SK-N-SH (cell line): ENCODE data around the gene PTPN13. TPM values are rescaled to one million over a fixed set of nuclear protein-coding genes. Genes with fewer than 3 reads are reported as not detected.

ENCODE experiments used
- CTCF ChIA-PET: fragments of 300-600, 350-600 bp; formaldehyde crosslinking; extraction: SDS; loops from one replicate; lab custom pipeline; 2021; lab: Yijun Ruan, JAX
- POLR2A ChIA-PET: fragments of 350-600 bp; sonication (Branson Sonifier 250); formaldehyde crosslinking; extraction: SDS; loops from one replicate; lab custom pipeline; 2020; ENCODE audit warnings: antibody characterized with exemption, inconsistent platforms; lab: Yijun Ruan, JAX
- DNase-seq: peaks from one replicate; pipeline ENCODE4 v3.0.0; 2012
- H2AFZ ChIP-seq: fragments of 200-600 bp; sonication (generic); 2 replicates; pipeline ENCODE4 v1.8.1; 2016; ENCODE audit warnings: antibody characterized with exemption, mild to moderate bottlenecking, low read depth
- H3F3A ChIP-seq: fragments of 200-600 bp; sonication (generic); replicated peaks from 2 replicates; pipeline ENCODE3; 2016; ENCODE audit warnings: antibody characterized with exemption, mild to moderate bottlenecking; ENCODE audit not compliant: insufficient read depth
- H3K27ac ChIP-seq, 2 experiments: fragments of 200-500 bp in 1 of 2; fragments of 200-600 bp in 1 of 2; sonication (Bioruptor generic) in 1 of 2; sonication (generic), shearing (Covaris generic) in 1 of 2; 2 replicates each; pipeline versions ENCODE4 v1.5.1 to v1.6.1; 2014 to 2016; ENCODE audit warnings: low read depth in 2 of 2, inconsistent platforms in 1 of 2, low read length in 1 of 2, mild to moderate bottlenecking in 1 of 2, mixed read lengths in 1 of 2
- H3K27me3 ChIP-seq: fragments of 200-600 bp; sonication (generic), shearing (Covaris generic); 2 replicates; pipeline ENCODE4 v1.6.1; 2016; ENCODE audit warnings: mixed run types; ENCODE audit not compliant: insufficient read depth
- H3K36me3 ChIP-seq, 2 experiments: fragments of 200-500 bp in 1 of 2; fragments of 200-600 bp in 1 of 2; sonication (Bioruptor generic) in 1 of 2; sonication (generic) in 1 of 2; replicated peaks in 1 of 2; 2 replicates each; pipeline versions ENCODE3 to v1.5.1; 2014 to 2016; ENCODE audit warnings: low read length in 1 of 2, mild to moderate bottlenecking in 1 of 2; ENCODE audit not compliant: insufficient read depth in 2 of 2, control insufficient read depth in 1 of 2
- H3K4me1 ChIP-seq, 2 experiments: fragments of 200-500 bp in 1 of 2; fragments of 200-600 bp in 1 of 2; sonication (Bioruptor generic) in 1 of 2; sonication (generic), shearing (Covaris generic) in 1 of 2; 2 replicates each; pipeline versions ENCODE4 v1.5.1 to v1.6.1; 2014 to 2016; ENCODE audit warnings: low read depth in 1 of 2, low read length in 1 of 2, mixed run types in 1 of 2; ENCODE audit not compliant: insufficient read depth in 2 of 2, control insufficient read depth in 1 of 2
- H3K4me2 ChIP-seq: fragments of 200-600 bp; sonication (generic), shearing (Covaris generic); 2 replicates; pipeline ENCODE4 v1.6.1; 2017; ENCODE audit warnings: mixed run types
- H3K4me3 ChIP-seq, 2 experiments: fragments of 200-500 bp in 1 of 2; fragments of 200-600 bp in 1 of 2; sonication (Bioruptor generic) in 1 of 2; sonication (generic), shearing (Covaris generic) in 1 of 2; 2 replicates each; pipeline versions ENCODE4 v1.5.1 to v1.8.1; 2014 to 2016; ENCODE audit warnings: low read depth in 2 of 2, inconsistent platforms in 1 of 2, low read length in 1 of 2, mild to moderate bottlenecking in 1 of 2, mixed read lengths in 1 of 2, moderate library complexity in 1 of 2
- H3K79me2 ChIP-seq: fragments of 200-600 bp; sonication (generic); 2 replicates; pipeline ENCODE4 v1.8.1; 2017; ENCODE audit warnings: mild to moderate bottlenecking; ENCODE audit not compliant: insufficient read depth
- H3K9ac ChIP-seq: fragments of 200-600 bp; sonication (generic); 2 replicates; pipeline ENCODE4 v1.6.1; 2017; ENCODE audit warnings: mixed run types
- H3K9me2 ChIP-seq: fragments of 200-600 bp; sonication (generic); 2 replicates; pipeline ENCODE4 v1.6.1; 2017; ENCODE audit warnings: mixed run types
- H3K9me3 ChIP-seq: fragments of 200-600 bp; sonication (generic); 2 replicates; pipeline ENCODE4 v1.6.1; 2017; ENCODE audit warnings: mixed run types, mild to moderate bottlenecking, moderate library complexity
- H4K20me1 ChIP-seq: fragments of 200-600 bp; sonication (generic); 2 replicates; pipeline ENCODE4 v1.6.1; 2017; ENCODE audit warnings: mild to moderate bottlenecking, mixed run types; ENCODE audit not compliant: insufficient read depth
- ELF1 ChIP-seq: IDR thresholded peaks from 2 replicates; pipeline ENCODE4 v1.4.0; 2012
- EP300 ChIP-seq, 2 experiments: IDR thresholded peaks; 2 replicates each; pipeline versions ENCODE4 v1.4.0 to v1.6.1; 2012; ENCODE audit warnings: borderline replicate concordance in 1 of 2, low read depth in 1 of 2, low read length in 1 of 2
- FOXJ3 ChIP-seq: sonication (generic); formaldehyde crosslinking; IDR thresholded peaks from 2 replicates; pipeline ENCODE4 v1.5.1; 2020; ENCODE audit warnings: mild to moderate bottlenecking, missing genetic modification reagents
- FOXM1 ChIP-seq: IDR thresholded peaks from 2 replicates; pipeline ENCODE4 v1.4.0; 2012; ENCODE audit warnings: low read depth, mild to moderate bottlenecking
- GATA2 ChIP-seq: sonication (generic); formaldehyde crosslinking; IDR thresholded peaks from 2 replicates; pipeline ENCODE4 v1.5.0; 2020; ENCODE audit warnings: mild to moderate bottlenecking, missing genetic modification reagents
- MXI1 ChIP-seq: IDR thresholded peaks from 2 replicates; pipeline ENCODE4 v1.6.1; 2012; ENCODE audit warnings: mild to moderate bottlenecking, low read depth, low read length, improper control_type of control experiment
- NFIC ChIP-seq: IDR thresholded peaks from 2 replicates; pipeline ENCODE4 v1.4.0; 2012; ENCODE audit warnings: borderline replicate concordance
- NRF1 ChIP-seq: IDR thresholded peaks from 2 replicates; pipeline ENCODE4 v1.6.1; 2012; ENCODE audit warnings: low read depth, mild to moderate bottlenecking, low read length
- RCOR1 ChIP-seq: fragments of 150-350 bp; IDR thresholded peaks from 2 replicates; pipeline ENCODE4 v1.6.1; 2017; ENCODE audit warnings: antibody characterized with exemption, low read length
- REST ChIP-seq: IDR thresholded peaks from 2 replicates; pipeline ENCODE4 v1.6.1; 2012; ENCODE audit warnings: mild to moderate bottlenecking, low read depth, low read length, moderate library complexity
- RFX5 ChIP-seq: IDR thresholded peaks from 2 replicates; pipeline ENCODE4 v1.6.1; 2012; ENCODE audit warnings: mild to moderate bottlenecking, improper control_type of control experiment, low read length
- RXRA ChIP-seq: IDR thresholded peaks from 2 replicates; pipeline ENCODE4 v1.4.0; 2012; ENCODE audit warnings: low read depth, mild to moderate bottlenecking, borderline replicate concordance
- SIN3A ChIP-seq: IDR thresholded peaks from 2 replicates; pipeline ENCODE4 v1.6.1; 2012; ENCODE audit warnings: low read depth, mild to moderate bottlenecking, low read length, moderate library complexity, borderline replicate concordance
- TAF1 ChIP-seq: IDR thresholded peaks from 2 replicates; pipeline ENCODE4 v1.6.1; 2012; ENCODE audit warnings: low read depth, mild to moderate bottlenecking, low read length, moderate library complexity, borderline replicate concordance
- TEAD4 ChIP-seq: IDR thresholded peaks from 2 replicates; pipeline ENCODE4 v1.4.0; 2012; ENCODE audit warnings: mild to moderate bottlenecking, borderline replicate concordance; ENCODE audit not compliant: insufficient read depth
- WGBS: methylation state at CpG from one replicate; pipeline ENCODE4 v1.1.6; 2017; ENCODE audit warnings: low lambda C conversion rate; 5-methylcytosine and 5-hydroxymethylcytosine counted together
- polyA plus RNA-seq, 3 experiments: library from polyadenylated mRNA; depleted of rRNA; stranded (reverse); fragments of >200 nt; gene quantifications; 2 replicates each; pipeline ENCODE4 v1.2.3, GENCODE V29; 2012
- TF ChIP-seq, protein P1 (sequence below): IDR thresholded peaks from 2 replicates; pipeline ENCODE4 v1.4.0; 2012; ENCODE audit warnings: low read depth
- TF ChIP-seq, protein P2 (sequence below): IDR thresholded peaks from 2 replicates; pipeline ENCODE4; 2012
- TF ChIP-seq, protein P3 (sequence below): fragments of 200-600 bp; sonication (generic); IDR thresholded peaks from 2 replicates; pipeline ENCODE4 v1.6.1; 2017; ENCODE audit warnings: antibody characterized with exemption, mild to moderate bottlenecking, moderate library complexity

PTPN13 gene
- polyA plus RNA-seq, 1 of the 3 experiments (the other 2 are of a cell fraction): 5.5 TPM

- H3K36me3 ChIP-seq: peaks cover 8 to 28% of the 10 kb centered on the region in 2 experiments
- no peak overlapping the region for H3K4me2 ChIP-seq
- ChIA-PET CTCF (no interaction called here), POLR2A (no interaction called here)
- no peaks in the 10 kb centered on the region for H3K27me3 ChIP-seq
- no peak for TF ChIP-seq RFX5
- no peaks in the 10 kb centered on the region for H3K79me2 ChIP-seq
- no peak overlapping the region for H3K27ac ChIP-seq
- no peak overlapping the region for H2AFZ ChIP-seq
- H4K20me1 ChIP-seq: no peaks in the 10 kb centered on the region
- H3K9me2 ChIP-seq: no peaks in the 10 kb centered on the region
- H3K9ac ChIP-seq: no peak overlapping the region
- H3F3A ChIP-seq: no peaks in the 10 kb centered on the region
- WGBS: 84% methylated on average over 2 of the region's 2 CpGs
- no peak overlapping the region for H3K4me3 ChIP-seq
- DNase-seq: no peak
- no peaks in the 10 kb centered on the region for H3K9me3 ChIP-seq
- H3K4me1 ChIP-seq: no peaks in the 10 kb centered on the region
These were observed 161.3 kb downstream of the PTPN13 start for GRCh38 chr4:86755388-86755787.

DNA sequence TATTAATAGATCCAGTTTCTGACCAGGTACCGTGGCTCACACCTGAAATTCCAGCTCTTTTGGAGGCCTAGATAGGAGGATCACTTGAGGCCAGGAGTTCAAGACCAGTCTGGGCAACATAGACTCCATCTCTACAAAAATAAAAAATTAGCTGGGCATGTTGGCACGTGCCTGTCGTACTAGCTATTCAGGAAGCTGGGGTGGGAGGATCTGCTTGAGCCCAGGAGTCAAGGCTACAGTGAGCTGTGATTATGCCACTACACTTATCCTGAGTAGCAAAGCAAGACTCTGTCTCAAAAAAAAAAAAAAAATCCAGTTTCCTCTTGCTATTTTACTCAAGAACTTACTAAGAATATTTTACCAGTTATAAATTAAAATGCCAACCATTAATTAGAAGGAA, 163.4 kb downstream of the PTPN13 start:
- Histone ChIP-seq H3K9me3 (no peaks in the 10 kb centered on the region), H3K9ac (no peak overlapping the region), H3K79me2 (no peaks in the 10 kb centered on the region), H2AFZ (no peak overlapping the region), H3K27me3 (no peaks in the 10 kb centered on the region), H3K4me1 (no peaks in the 10 kb centered on the region), H3K4me3 (no peak overlapping the region), H3K9me2 (no peaks in the 10 kb centered on the region), H4K20me1 (no peaks in the 10 kb centered on the region), H3K4me2 (no peak overlapping the region), H3K27ac (no peak overlapping the region), H3K36me3 (peaks cover 17 to 18% of the 10 kb centered on the region in 2 experiments), H3F3A (no peaks in the 10 kb centered on the region)
- POLR2A ChIA-PET: no interaction called here
- CTCF ChIA-PET: no interaction called here
- TF ChIP-seq GATA2 (CRISPR knock-in tag) (no peak), ELF1 (no peak), NRF1 (no peak), SIN3A (no peak), TEAD4 (no peak), RCOR1 (no peak), RXRA (no peak), NFIC (no peak)
- no peak for DNase-seq
- 93% methylated on average over 3 of the region's 3 CpGs for WGBS

GRCh38 chr4:86759298-86759697, 165.2 kb downstream of the PTPN13 start:
- H3K4me1 ChIP-seq: no peaks in the 10 kb centered on the region
- no peak overlapping the region for H3K4me2 ChIP-seq
- no peaks in the 10 kb centered on the region for H3F3A ChIP-seq
- H3K9me2 ChIP-seq: no peaks in the 10 kb centered on the region; the same call in 1 of the 2 replicates
- no peaks in the 10 kb centered on the region for H3K27me3 ChIP-seq
- POLR2A ChIA-PET: no interaction called here
- no peaks in the 10 kb centered on the region for H3K9me3 ChIP-seq
- H3K27ac ChIP-seq: no peak overlapping the region
- H3K36me3 ChIP-seq: peaks cover 19 to 24% of the 10 kb centered on the region in 2 experiments
- no peak overlapping the region for H3K9ac ChIP-seq
- CTCF ChIA-PET: no interaction called here
- WGBS: 97% methylated on average over 3 of the region's 3 CpGs
- no peak for DNase-seq
- no peak overlapping the region for H3K4me3 ChIP-seq
- H2AFZ ChIP-seq: no peak overlapping the region
- no peaks in the 10 kb centered on the region for H4K20me1 ChIP-seq
- no peaks in the 10 kb centered on the region for H3K79me2 ChIP-seq
- TF ChIP-seq EP300 (IDR thresholded peaks at IDR 0.05; ENCODE audit: borderline replicate concordance in 1 of 2, low read depth in 1 of 2, low read length in 1 of 2) (no peak), MXI1 (no peak), RXRA (no peak), FOXM1 (no peak), TAF1 (no peak), FOXJ3 (CRISPR knock-in tag) (no peak), REST (no peak)
- TF ChIP-seq, protein P1, sequence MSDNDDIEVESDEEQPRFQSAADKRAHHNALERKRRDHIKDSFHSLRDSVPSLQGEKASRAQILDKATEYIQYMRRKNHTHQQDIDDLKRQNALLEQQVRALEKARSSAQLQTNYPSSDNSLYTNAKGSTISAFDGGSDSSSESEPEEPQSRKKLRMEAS: no peak
- TF ChIP-seq, protein P2, sequence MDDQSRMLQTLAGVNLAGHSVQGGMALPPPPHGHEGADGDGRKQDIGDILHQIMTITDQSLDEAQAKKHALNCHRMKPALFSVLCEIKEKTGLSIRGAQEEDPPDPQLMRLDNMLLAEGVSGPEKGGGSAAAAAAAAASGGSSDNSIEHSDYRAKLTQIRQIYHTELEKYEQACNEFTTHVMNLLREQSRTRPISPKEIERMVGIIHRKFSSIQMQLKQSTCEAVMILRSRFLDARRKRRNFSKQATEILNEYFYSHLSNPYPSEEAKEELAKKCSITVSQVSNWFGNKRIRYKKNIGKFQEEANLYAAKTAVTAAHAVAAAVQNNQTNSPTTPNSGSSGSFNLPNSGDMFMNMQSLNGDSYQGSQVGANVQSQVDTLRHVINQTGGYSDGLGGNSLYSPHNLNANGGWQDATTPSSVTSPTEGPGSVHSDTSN: no peak
- TF ChIP-seq, protein P3, sequence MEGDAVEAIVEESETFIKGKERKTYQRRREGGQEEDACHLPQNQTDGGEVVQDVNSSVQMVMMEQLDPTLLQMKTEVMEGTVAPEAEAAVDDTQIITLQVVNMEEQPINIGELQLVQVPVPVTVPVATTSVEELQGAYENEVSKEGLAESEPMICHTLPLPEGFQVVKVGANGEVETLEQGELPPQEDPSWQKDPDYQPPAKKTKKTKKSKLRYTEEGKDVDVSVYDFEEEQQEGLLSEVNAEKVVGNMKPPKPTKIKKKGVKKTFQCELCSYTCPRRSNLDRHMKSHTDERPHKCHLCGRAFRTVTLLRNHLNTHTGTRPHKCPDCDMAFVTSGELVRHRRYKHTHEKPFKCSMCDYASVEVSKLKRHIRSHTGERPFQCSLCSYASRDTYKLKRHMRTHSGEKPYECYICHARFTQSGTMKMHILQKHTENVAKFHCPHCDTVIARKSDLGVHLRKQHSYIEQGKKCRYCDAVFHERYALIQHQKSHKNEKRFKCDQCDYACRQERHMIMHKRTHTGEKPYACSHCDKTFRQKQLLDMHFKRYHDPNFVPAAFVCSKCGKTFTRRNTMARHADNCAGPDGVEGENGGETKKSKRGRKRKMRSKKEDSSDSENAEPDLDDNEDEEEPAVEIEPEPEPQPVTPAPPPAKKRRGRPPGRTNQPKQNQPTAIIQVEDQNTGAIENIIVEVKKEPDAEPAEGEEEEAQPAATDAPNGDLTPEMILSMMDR: no peak
